Breast epithelium (tissue), 4 donors: ENCODE results near the gene KCNQ1OT1. TPM values are rescaled to one million over a fixed set of nuclear protein-coding genes. Genes with fewer than 3 reads are reported as not detected.

Source experiments
- DNase-seq, 2 donors: peaks; one replicate each; pipeline ENCODE4 v3.0.0-alpha.2; 2019; ENCODE audit warnings: low spot score in 2 of 2
- H3K27ac ChIP-seq, 2 donors: fragments of 200-600 bp; sonication (generic) in 1 of 2; one replicate each; pipeline ENCODE4 v1.5.1; 2016 to 2019; ENCODE audit warnings: mild to moderate bottlenecking in 1 of 2
- H3K27me3 ChIP-seq, 2 donors: fragments of 200-600 bp; sonication (generic) in 1 of 2; one replicate each; pipeline versions ENCODE4 v1.5.1 to v1.6.0; 2017 to 2019; ENCODE audit warnings: control low read depth in 1 of 2, mild to moderate bottlenecking in 1 of 2
- H3K36me3 ChIP-seq: fragments of 200-600 bp; one replicate; pipeline ENCODE4 v1.5.1; 2019
- H3K4me1 ChIP-seq, 2 donors: fragments of 200-600 bp; sonication (generic); one replicate each; pipeline ENCODE4 v1.5.1; 2016 to 2019; ENCODE audit warnings: control low read depth in 1 of 2
- H3K4me3 ChIP-seq, 3 donors: fragments of 200-600 bp; sonication (generic); 1 replicate in 2 of 3; 2 replicates in 1 of 3; pipeline ENCODE4 v1.5.1; 2016 to 2019; ENCODE audit warnings: mild to moderate bottlenecking in 3 of 3, moderate library complexity in 2 of 3
- H3K9me3 ChIP-seq, 2 donors: fragments of 200-600 bp; sonication (generic) in 1 of 2; one replicate each; pipeline ENCODE4 v1.5.1; 2016 to 2019; ENCODE audit warnings: control low read depth in 1 of 2
- POLR2A ChIP-seq: fragments of 450-650 bp; IDR thresholded peaks from one replicate; pipeline ENCODE4 v1.6.1; 2016; ENCODE audit warnings: antibody characterized with exemption, mild to moderate bottlenecking, moderate library complexity
- POLR2AphosphoS5 ChIP-seq, 3 donors: sonication (generic); formaldehyde crosslinking; IDR thresholded peaks; one replicate each; pipeline ENCODE4 v1.6.1; 2017; ENCODE audit warnings: antibody characterized with exemption in 3 of 3
- intact Hi-C: fragments of 100-400 bp; cut with DNase I; formaldehyde crosslinking; loops from one replicate; pipeline ENCODE4 v1.15.1; 2023; ENCODE audit warnings: low total_unique reads
- total RNA-seq, 3 donors: library from RNA; depleted of rRNA; stranded (reverse); fragments of >200 nt; gene quantifications; one replicate each; pipeline ENCODE4 v1.1.0, GENCODE V29; 2016
- TF ChIP-seq, protein P1 (sequence below), 3 donors: fragments of 450-650 bp; IDR thresholded peaks; one replicate each; pipeline ENCODE4 v1.5.1; 2016 to 2017; ENCODE audit warnings: antibody characterized with exemption in 3 of 3, mild to moderate bottlenecking in 3 of 3, moderate library complexity in 3 of 3

Gene KCNQ1OT1
- total RNA-seq, 3 donors from 2014 or later, result 2.1 to 5.3 (median 3.6) TPM

- Histone ChIP-seq H3K9me3 (no peaks in the 10 kb centered on the region), H3K4me3 (no peak overlapping the region), H3K4me1 (no peaks in the 10 kb centered on the region), H3K27ac (no peak overlapping the region), H3K36me3 (no peaks in the 10 kb centered on the region), H3K27me3 (no peaks in the 10 kb centered on the region)
- no peak for DNase-seq
- no peak for TF ChIP-seq POLR2AphosphoS5 (IDR thresholded peaks at IDR 0.05)
- intact Hi-C loops, result no loop called here
Observed at GRCh38 chr11:2718817-2719438, 19.1 kb upstream of the KCNQ1OT1 start.

- TF ChIP-seq POLR2AphosphoS5 (IDR thresholded peaks at IDR 0.05) (no peak), POLR2A (no peak)
- TF ChIP-seq, protein P1, sequence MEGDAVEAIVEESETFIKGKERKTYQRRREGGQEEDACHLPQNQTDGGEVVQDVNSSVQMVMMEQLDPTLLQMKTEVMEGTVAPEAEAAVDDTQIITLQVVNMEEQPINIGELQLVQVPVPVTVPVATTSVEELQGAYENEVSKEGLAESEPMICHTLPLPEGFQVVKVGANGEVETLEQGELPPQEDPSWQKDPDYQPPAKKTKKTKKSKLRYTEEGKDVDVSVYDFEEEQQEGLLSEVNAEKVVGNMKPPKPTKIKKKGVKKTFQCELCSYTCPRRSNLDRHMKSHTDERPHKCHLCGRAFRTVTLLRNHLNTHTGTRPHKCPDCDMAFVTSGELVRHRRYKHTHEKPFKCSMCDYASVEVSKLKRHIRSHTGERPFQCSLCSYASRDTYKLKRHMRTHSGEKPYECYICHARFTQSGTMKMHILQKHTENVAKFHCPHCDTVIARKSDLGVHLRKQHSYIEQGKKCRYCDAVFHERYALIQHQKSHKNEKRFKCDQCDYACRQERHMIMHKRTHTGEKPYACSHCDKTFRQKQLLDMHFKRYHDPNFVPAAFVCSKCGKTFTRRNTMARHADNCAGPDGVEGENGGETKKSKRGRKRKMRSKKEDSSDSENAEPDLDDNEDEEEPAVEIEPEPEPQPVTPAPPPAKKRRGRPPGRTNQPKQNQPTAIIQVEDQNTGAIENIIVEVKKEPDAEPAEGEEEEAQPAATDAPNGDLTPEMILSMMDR (IDR thresholded peaks at IDR 0.05), result no peak
- Histone ChIP-seq H3K9me3 (no peaks in the 10 kb centered on the region), H3K36me3 (no peaks in the 10 kb centered on the region), H3K4me3 (no peak overlapping the region), H3K27me3 (no peaks in the 10 kb centered on the region), H3K27ac (no peak overlapping the region), H3K4me1 (no peaks in the 10 kb centered on the region)
- intact Hi-C loops, result no loop called here
- no peak for DNase-seq
Observed at GRCh38 chr11:2717561-2718325, 17.9 kb upstream of the KCNQ1OT1 start.

- H3K36me3 ChIP-seq, result no peaks in the 10 kb centered on the region
- H3K4me3 ChIP-seq, result no peak overlapping the region
- H3K4me1 ChIP-seq, result no peaks in the 10 kb centered on the region
- TF ChIP-seq, protein P1 (IDR thresholded peaks at IDR 0.05), result no peak
- TF ChIP-seq POLR2AphosphoS5 (IDR thresholded peaks at IDR 0.05) (no peak), POLR2A (no peak)
- no peaks in the 10 kb centered on the region for H3K9me3 ChIP-seq
- DNase-seq, result no peak
- peak overlapping the region in 1 of 2 donors; percentile 3 for H3K27ac ChIP-seq
- no peaks in the 10 kb centered on the region for H3K27me3 ChIP-seq
- intact Hi-C loops, result no loop called here
Observed at GRCh38 chr11:2716376-2717095, 16.7 kb upstream of the KCNQ1OT1 start.

DNA sequence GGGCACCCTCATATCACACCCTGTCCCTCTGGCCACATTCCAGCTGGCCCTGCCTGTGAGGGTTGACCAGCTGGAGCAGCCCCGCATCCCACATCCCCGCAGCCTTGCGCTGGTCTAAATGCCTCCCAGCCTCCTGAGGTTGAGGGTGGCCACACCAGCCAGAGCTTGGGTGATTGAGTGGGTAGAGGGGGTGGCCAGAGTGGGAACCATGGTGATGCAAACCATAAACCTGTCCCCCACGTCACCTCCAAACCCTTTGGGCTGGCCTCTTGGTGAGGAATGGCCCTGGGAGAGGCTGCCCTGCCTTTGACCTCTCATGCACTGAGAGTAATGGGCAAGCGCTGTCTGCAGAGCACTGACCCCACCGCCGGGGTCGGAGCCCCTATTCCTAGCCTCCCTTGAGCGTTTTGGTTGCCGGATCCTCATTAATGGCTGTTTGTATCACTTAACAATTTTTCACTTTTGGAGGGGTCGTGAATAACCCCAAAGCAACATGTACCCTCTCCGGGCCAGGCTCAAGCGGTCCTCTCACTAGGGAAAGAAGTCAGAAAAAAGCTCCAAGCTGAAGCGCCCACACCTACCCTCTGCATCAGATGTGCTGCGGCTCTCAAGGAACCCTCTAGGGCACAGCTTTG lies 16.0 kb upstream of the KCNQ1OT1 start:
- Histone ChIP-seq H3K4me3 (no peak overlapping the region), H3K27me3 (no peaks in the 10 kb centered on the region), H3K27ac (no peak overlapping the region), H3K4me1 (no peaks in the 10 kb centered on the region), H3K36me3 (no peaks in the 10 kb centered on the region), H3K9me3 (no peaks in the 10 kb centered on the region)
- intact Hi-C loops, result no loop called here
- TF ChIP-seq, protein P1 (IDR thresholded peaks at IDR 0.05), result no peak
- TF ChIP-seq POLR2A (no peak), POLR2AphosphoS5 (IDR thresholded peaks at IDR 0.05) (no peak)
- no peak for DNase-seq

DNA sequence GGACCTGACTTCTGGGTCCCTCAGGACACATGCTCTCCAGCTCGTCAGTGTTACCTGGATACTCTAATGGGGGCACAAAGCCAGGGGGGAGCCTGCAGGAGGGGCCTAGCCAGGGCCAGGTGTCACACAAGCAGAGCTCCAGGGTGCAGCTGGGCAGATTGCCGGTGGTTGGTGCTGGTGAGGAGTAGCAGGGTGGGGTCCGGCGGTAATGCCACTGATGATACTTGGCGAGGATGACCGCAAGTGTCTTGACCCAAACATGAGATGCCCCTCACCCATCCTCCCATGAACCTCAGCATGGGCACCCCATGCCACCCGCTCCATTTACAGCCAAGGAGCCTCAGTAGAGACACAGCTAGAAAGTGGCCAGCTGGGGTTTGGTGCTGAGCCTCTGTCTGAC lies 15.1 kb upstream of the KCNQ1OT1 start:
- no peak for DNase-seq
- H3K4me3 ChIP-seq, result no peak overlapping the region
- intact Hi-C loops, result no loop called here
- H3K36me3 ChIP-seq, result no peaks in the 10 kb centered on the region
- TF ChIP-seq POLR2AphosphoS5 (IDR thresholded peaks at IDR 0.05) (no peak), POLR2A (no peak)
- TF ChIP-seq, protein P1 (IDR thresholded peaks at IDR 0.05), result no peak
- H3K27ac ChIP-seq, result no peak overlapping the region
- no peaks in the 10 kb centered on the region for H3K27me3 ChIP-seq
- no peaks in the 10 kb centered on the region for H3K9me3 ChIP-seq
- H3K4me1 ChIP-seq, result no peaks in the 10 kb centered on the region
